Left ventricle myocardium inferior (tissue), 1 donor: ENCODE measurements around the gene ZBTB40. TPM values are rescaled to one million over a fixed set of nuclear protein-coding genes. Genes with fewer than 3 reads are reported as not detected.

Experiments
- DNase-seq: peaks from one replicate; pipeline ENCODE4 v3.0.0-alpha.2; 2020
- H3K27ac ChIP-seq: fragments of 200-600 bp; replicated peaks from 2 replicates; pipeline ENCODE4 v1.8.0; 2021
- H3K27me3 ChIP-seq: fragments of 200-600 bp; 2 replicates; pipeline ENCODE4 v1.8.0; 2021; ENCODE audit warnings: low read depth
- H3K36me3 ChIP-seq: fragments of 200-600 bp; 2 replicates; pipeline ENCODE4 v1.8.0; 2021
- H3K4me1 ChIP-seq: fragments of 200-600 bp; 2 replicates; pipeline ENCODE4 v1.8.0; 2021
- H3K4me3 ChIP-seq: fragments of 200-600 bp; 2 replicates; pipeline ENCODE4 v1.8.0; 2021; ENCODE audit warnings: mild to moderate bottlenecking, moderate library complexity
- H3K9me3 ChIP-seq: fragments of 200-600 bp; replicated peaks from 2 replicates; pipeline ENCODE4 v1.8.0; 2021
- intact Hi-C: fragments of 100-400 bp; cut with micrococcal nuclease; formaldehyde crosslinking; loops from one replicate; pipeline ENCODE4 v1.11.0; 2022
- total RNA-seq: library from RNA; stranded (reverse); fragmentation: NEBNext Ultra II Directional; extraction: Animal tissue kit (Norgen Biotek cat#: 25700); gene quantifications from one replicate; pipeline ENCODE4 v1.2.1, GENCODE V29; 2021
- TF ChIP-seq, protein P1 (sequence below): fragments of 200-600 bp; IDR thresholded peaks from 2 replicates; pipeline ENCODE4 v1.8.0; 2021; ENCODE audit warnings: antibody characterized with exemption, mild to moderate bottlenecking, borderline replicate concordance
- donor health status: DM: no; HTN: yes; CAD: no; lungs with severe emphysema.

Gene ZBTB40
- total RNA-seq, 1 donor from 2014 or later, result 17.9 TPM

DNA sequence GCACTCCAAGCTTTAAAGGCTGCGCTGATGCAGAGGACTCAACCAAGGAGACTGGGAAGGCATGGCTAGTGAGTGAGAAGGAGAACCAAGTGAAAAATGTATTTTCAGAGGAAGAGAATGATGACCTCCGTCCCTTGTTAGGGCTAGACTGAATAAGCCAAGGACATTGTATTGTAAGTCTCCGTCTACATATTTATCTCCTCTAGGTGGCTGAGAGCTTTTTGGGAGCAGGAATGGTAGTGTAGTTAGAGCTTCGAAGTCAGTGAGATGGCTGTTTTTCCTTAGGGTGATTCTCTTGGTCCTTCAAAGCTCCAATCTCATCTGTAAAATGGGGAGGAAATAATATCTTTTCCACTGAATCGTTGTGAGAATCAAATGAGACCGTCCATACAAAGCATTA, 37.6 kb downstream of the ZBTB40 start:
- H3K36me3 ChIP-seq, result peaks cover 11% of the 10 kb centered on the region
- intact Hi-C loops, result no loop called here
- H3K27me3 ChIP-seq, result no peaks in the 10 kb centered on the region
- TF ChIP-seq, protein P1, sequence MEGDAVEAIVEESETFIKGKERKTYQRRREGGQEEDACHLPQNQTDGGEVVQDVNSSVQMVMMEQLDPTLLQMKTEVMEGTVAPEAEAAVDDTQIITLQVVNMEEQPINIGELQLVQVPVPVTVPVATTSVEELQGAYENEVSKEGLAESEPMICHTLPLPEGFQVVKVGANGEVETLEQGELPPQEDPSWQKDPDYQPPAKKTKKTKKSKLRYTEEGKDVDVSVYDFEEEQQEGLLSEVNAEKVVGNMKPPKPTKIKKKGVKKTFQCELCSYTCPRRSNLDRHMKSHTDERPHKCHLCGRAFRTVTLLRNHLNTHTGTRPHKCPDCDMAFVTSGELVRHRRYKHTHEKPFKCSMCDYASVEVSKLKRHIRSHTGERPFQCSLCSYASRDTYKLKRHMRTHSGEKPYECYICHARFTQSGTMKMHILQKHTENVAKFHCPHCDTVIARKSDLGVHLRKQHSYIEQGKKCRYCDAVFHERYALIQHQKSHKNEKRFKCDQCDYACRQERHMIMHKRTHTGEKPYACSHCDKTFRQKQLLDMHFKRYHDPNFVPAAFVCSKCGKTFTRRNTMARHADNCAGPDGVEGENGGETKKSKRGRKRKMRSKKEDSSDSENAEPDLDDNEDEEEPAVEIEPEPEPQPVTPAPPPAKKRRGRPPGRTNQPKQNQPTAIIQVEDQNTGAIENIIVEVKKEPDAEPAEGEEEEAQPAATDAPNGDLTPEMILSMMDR, result no peak
- DNase-seq, result no peak
- peaks cover 52% of the 10 kb centered on the region for H3K4me1 ChIP-seq
- H3K4me3 ChIP-seq, result no peak overlapping the region
- no peak overlapping the region for H3K27ac ChIP-seq
- peaks cover 7% of the 10 kb centered on the region for H3K9me3 ChIP-seq

DNA sequence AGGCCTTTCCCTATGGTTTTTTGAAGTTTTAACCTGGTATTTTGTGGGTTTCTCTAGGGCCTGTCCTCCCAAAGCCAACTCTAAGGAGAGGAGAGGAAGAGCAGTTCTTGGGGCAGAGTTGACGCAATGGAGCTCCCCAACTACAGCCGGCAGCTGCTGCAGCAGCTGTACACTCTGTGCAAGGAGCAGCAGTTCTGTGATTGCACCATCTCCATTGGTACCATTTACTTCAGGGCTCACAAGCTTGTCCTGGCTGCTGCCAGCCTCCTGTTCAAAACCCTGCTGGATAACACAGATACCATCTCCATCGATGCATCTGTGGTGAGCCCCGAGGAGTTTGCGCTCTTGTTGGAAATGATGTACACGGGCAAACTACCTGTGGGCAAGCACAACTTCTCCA, 38.2 kb downstream of the ZBTB40 start:
- DNase-seq, result no peak
- H3K9me3 ChIP-seq, result peaks cover 1% of the 10 kb centered on the region
- TF ChIP-seq, protein P1, result no peak
- no peak overlapping the region for H3K27ac ChIP-seq
- no peak overlapping the region for H3K4me3 ChIP-seq
- intact Hi-C loops, result no loop called here
- H3K36me3 ChIP-seq, result peaks cover 11% of the 10 kb centered on the region
- H3K27me3 ChIP-seq, result no peaks in the 10 kb centered on the region
- peaks cover 58% of the 10 kb centered on the region for H3K4me1 ChIP-seq

DNA sequence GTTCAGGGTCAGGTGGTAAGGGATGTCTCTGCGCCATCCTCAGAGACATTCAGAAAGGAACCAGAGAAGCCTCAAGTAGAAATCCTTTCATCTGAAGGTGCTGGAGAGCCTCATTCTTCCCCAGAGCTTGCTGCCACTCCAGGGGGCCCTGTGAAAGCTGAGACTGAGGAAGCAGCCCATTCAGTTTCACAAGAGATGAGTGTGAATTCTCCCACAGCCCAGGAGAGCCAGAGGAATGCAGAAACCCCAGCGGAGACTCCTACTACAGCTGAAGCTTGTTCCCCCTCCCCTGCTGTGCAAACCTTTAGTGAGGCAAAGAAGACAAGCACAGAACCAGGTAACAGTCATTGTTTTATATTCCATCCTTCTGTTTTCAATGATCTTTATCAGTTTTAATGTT, 38.7 kb downstream of the ZBTB40 start:
- DNase-seq, result no peak
- Histone ChIP-seq H3K27me3 (no peaks in the 10 kb centered on the region), H3K4me1 (peaks cover 63% of the 10 kb centered on the region), H3K9me3 (no peaks in the 10 kb centered on the region), H3K36me3 (peaks cover 11% of the 10 kb centered on the region), H3K27ac (no peak overlapping the region), H3K4me3 (no peak overlapping the region)
- TF ChIP-seq, protein P1, result no peak
- intact Hi-C loops, result no loop called here

DNA sequence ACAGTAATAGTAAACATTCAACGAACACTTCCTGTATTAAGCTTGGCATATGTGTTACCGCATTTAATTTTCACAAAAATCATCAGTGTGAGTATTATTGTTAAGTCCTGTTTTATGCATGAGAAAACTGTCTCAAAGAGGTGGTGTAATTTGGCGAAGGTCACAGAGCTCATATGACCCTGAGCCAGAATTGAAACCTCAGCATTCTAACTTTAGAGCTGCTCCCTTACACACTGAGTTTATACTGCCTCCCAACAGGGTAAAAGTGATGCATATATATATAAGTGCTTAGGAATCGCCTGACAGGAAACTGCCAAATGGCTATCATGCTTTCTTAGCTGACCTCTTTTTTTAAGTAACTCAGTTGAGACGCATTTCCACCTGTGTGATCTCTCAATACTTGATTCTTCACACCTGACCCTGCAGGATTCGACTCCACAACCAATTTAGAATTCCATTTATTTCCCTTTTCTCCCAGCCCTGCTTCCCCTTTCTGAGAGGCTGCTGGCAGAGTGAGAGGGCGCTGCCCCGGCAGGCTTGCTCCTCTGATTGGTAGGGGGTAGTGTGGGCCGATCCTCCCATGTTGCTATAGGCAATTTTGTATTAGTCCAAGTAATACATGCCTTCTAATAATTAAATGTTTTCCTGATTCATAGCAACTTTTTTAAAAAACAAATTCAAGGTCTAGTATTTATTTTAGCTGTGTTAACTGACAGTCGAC, 40.5 kb downstream of the ZBTB40 start:
- H3K36me3 ChIP-seq, result peaks cover 19% of the 10 kb centered on the region
- H3K4me1 ChIP-seq, result peaks cover 53% of the 10 kb centered on the region
- no peak overlapping the region for H3K4me3 ChIP-seq
- intact Hi-C loops, result no loop called here
- H3K27me3 ChIP-seq, result no peaks in the 10 kb centered on the region
- H3K9me3 ChIP-seq, result no peaks in the 10 kb centered on the region
- DNase-seq, result no peak
- TF ChIP-seq, protein P1, result no peak
- H3K27ac ChIP-seq, result no peak overlapping the region

DNA sequence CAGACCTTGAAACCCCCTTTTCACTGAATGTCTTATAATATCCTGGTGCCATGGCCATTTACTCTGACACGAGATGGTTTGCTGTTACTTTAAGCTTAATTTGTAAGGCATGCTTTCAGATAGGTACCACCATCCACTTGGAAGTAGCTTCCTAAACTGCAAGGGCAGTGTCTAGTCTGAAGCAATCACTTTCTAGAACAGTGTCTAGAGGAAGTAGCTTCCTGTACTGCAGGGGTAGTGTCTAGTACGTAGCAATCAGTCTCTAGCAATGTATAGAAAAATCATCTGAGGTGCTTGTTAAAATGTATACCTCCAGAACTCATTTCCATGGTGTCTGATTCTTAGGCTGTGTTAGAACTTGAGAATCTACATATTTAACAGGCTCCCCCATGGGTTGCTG, 42.5 kb downstream of the ZBTB40 start:
- no peak for DNase-seq
- Histone ChIP-seq H3K27ac (no peak overlapping the region), H3K27me3 (no peaks in the 10 kb centered on the region), H3K4me3 (no peak overlapping the region), H3K36me3 (peaks cover 19% of the 10 kb centered on the region), H3K9me3 (no peaks in the 10 kb centered on the region), H3K4me1 (peaks cover 49% of the 10 kb centered on the region)
- TF ChIP-seq, protein P1, result no peak
- intact Hi-C loops, result no loop called here
